Stimulated activated naive CD8-positive, alpha-beta T cell treated with anti-CD3 and anti-CD28 coated beads, Interleukin-15, Interleukin-2, amounts not matched to agents 100 U/mL and 50 U/mL, for 24 hours (primary cell): ENCODE data around the gene FAM107B.
"Not testable (repeated sequence)": the region's sequence is repeated elsewhere in the genome, so short reads cannot be mapped to it uniquely, and the experiment has no call there.

Source experiments
- ATAC-seq: fragments of 150-1000 bp; cut with Tn5 transposase; one replicate; pipeline ENCODE4 v1.10.0; 2021
- DNase-seq: peaks from one replicate; pipeline ENCODE4 v3.0.0; 2021

FAM107B gene

GRCh38 chr10:14691359-14691758 lies 83.3 kb downstream of the FAM107B start:
- DNase-seq, result no peak

GRCh38 chr10:14688606-14689005 lies 86.1 kb downstream of the FAM107B start:
- no peak for ATAC-seq
- no peak for DNase-seq

More at GRCh38 chr10:14691359-14691758, 83.3 kb downstream of the FAM107B start:
- ATAC-seq, result no peak

DNA sequence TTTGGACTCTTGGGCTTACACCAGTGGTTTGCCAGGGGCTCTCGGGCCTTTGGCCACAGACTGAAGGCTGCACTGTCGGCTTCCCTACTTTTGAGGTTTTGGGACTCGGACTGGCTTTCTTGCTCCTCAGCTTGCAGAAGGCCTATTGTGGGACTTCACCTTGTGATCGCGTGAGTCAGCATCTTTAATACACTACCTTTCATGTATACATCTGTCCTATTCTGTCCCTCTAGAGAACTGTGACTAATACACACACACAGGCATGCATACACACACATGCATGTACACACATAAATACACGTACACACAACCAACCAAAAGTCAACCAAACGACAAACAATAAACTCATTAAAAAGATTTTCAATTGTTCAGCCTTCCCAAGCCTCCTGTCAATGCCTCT lies 86.5 kb downstream of the FAM107B start:
- not testable (repeated sequence) for DNase-seq, ATAC-seq

- DNase-seq (no peak), ATAC-seq (no peak)
These were observed 87.4 kb downstream of the FAM107B start for GRCh38 chr10:14687340-14687739.

DNA sequence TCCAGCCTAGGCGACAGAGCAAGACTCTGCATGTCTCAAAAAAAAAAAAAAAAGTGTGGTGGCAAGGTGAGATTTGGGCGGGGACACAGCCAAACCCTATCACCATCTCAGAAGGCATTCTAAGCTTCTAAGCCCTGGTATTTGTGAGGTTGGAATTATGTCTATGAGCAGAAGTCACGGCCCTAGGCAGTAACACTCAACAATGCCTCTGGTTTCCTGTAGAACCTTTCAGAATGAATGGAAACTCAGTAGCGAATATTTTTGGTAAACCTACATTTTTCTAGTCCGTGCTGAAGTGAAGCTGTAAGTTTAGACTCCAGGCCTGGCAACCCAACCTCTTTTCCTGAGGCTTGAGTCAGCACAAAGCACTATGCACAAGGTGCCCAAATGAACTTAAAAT lies 88.3 kb downstream of the FAM107B start:
- no peak for ATAC-seq
- DNase-seq, result no peak

- ATAC-seq (no peak), DNase-seq (no peak)
These were observed 90.3 kb downstream of the FAM107B start for GRCh38 chr10:14684354-14684753.

GRCh38 chr10:14683256-14683655 lies 91.4 kb downstream of the FAM107B start:
- ATAC-seq, result no peak
- no peak for DNase-seq

GRCh38 chr10:14681802-14682201 lies 92.9 kb downstream of the FAM107B start:
- ATAC-seq (no peak), DNase-seq (no peak)

DNA sequence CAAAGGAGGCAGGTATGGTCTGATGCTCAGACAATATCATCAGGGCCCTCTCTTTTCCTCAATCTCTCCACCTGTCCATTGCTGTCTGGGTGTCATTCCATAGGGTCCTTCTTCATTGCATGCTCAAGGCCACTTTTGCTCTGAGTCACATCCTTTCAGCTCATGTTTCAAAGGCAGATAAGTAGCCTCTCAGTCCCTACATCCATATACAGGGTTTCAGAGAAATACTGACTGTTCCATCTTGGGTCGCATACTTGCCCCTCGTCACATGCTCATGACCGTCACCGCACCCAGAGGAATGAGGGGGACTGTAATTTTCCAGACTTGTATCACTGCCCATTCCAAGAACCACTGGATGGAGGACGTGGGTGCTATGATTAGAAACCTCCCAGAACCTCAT lies 93.4 kb downstream of the FAM107B start:
- DNase-seq (no peak), ATAC-seq (no peak)

DNA sequence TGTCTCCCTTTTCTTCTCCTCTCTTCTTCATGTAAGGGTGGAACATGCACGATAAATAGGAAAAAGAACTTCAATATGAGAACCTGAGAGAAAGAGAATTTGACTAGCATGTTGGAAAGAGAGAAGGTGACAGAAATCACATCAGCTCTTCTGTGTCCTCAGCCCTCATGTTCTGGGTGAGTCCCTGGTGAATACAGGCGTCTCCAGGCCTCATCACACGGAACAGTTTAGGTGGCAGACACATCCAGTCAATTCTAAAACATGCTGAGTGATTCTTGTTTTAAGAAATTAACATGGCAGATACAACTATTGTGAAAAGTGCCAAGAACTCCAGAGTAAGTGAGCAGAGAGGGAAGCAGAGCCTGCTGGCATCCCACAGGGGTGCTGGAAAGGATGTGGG lies 96.1 kb downstream of the FAM107B start:
- DNase-seq (no peak), ATAC-seq (no peak)

GRCh38 chr10:14676732-14677131 lies 98.0 kb downstream of the FAM107B start:
- DNase-seq (no peak), ATAC-seq (no peak)

DNA sequence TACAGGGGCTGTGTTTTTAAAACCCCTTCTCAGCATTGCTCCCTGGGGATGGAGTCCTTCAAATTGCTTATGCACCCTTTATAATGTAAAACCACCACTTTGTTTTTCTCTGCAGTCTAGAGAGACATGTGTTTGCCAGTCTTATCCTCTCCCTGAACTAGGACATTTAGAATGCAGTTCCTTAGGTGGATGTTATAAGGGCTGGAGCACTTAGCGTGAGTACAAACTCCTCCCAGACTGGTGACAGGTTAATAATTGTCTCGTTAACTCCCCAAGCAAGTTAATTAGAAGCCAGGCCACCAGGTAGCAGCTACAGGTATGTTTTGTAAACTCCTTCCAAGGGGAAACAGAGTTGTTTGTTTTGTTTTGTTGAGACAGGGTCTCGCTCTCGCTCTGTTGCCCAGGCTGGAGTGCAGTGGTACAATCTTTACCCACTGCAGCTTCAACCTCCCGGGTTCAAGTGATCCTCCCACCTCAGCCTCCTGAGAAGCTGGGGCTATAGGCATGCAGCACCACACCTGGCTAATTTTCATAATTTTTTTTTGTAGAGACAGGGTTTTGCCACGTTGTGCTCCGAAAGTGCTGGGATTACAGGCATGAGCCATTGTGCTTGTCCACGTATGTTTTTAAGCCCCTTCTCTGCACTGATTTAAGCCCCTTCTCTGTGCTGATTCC lies 100.2 kb downstream of the FAM107B start:
- DNase-seq (no peak), ATAC-seq (no peak)

DNA sequence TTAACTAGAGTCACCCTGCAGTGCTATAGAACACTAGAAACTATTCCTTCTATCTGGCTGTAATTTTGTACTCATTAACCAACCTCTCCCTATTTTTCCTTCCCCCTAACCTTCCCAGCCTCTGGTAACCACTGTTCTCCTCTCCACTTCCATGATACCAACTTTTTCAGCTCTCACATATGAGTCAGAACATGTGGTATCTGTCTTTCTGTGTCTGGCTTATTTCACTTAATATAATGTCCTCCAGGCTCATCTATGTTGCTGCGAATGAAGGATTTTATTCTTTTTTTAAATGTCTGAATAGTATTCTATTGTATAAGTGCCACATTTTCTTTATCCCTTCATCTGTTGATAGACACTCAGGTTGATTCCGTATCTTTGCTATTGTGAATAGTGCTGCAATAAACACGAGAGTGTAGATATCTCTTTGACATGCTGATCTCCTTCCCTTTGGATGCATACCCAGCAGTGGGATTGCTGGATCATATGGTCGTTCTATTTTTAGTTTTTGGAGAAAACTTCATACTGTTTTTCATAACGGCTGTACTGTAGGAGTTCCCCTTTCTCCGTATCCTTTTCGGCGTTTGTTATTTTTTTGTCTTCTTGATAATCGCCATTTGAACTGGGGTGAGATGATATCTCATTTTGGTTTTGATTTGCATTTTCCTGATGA lies 101.4 kb downstream of the FAM107B start:
- ATAC-seq, result no peak

GRCh38 chr10:14671386-14671831 lies 103.3 kb downstream of the FAM107B start:
- no peak for ATAC-seq
- DNase-seq, result no peak

More for the DNA sequence above, 101.4 kb downstream of the FAM107B start:
- DNase-seq, result no peak

DNA sequence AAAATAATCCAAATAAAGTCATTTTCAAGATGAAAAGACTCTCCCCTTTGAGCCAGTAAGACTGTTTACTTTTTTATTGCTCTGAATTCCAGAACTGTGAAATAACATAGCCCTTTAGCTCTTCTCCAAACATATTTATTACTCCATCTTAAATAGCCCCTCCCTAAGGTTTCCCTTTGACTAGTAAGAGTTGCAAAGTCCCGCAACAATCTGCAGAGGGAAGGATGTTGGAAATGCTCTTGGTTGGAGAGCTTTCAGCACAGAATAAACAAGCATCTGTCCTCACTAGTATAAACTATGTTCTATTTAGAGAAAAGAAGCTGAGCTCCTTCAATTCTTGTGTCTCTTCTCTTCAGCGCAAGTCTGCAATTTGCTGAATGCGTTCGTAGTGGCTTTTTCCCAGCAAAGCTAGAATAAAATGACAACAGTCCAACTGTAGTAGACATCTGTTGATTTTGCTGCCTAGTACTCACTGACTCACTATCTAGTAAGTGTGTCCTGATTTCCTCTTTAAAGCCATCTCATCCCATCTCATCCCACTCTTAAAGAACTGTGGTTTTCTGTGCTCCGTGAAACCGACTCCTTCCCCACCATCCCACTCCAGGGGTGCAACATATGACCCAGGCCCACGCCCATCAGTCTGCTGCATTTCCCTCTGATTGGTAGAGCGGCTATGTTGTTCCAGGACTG lies 104.0 kb downstream of the FAM107B start:
- DNase-seq (no peak), ATAC-seq (no peak)

DNA sequence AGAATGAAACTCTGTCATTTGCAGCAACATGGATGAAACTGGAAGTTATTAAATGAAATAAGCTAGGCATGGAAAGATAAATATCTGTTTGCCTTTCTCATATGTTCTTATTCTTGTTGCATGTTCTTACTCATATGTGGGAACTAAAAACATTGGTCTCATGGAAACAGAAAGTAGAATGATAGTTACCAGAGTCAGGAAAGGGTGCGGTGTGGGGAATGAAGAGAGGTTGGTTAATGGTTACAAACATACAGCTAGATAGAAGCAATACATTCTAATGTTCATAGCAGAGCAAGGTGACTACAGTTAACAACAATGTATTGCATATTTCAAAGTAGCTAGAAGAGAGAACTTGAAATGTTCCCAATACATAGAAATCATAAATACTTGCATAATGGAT lies 105.1 kb downstream of the FAM107B start:
- no peak for DNase-seq
- ATAC-seq, result no peak

- ATAC-seq (no peak), DNase-seq (no peak)
These were observed 106.9 kb downstream of the FAM107B start for GRCh38 chr10:14667781-14668180.

DNA sequence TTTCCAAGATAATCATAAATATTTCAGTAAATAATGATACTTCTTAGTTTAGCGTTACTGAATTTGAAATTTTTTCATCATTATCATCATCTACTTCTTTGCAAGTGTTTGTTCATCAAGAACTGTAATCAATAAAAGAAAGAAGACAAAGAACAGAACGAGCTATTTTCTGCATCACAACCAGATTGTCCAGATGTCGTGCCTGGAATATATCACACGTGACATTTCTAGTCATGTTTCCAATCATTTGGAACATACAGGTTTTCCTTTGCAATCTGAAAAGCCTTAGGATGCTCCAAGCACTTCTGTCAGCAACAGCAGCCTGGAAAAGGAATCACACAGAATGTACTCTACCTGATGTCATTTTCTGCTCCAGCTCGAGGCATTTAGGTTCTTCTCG lies 107.4 kb downstream of the FAM107B start:
- ATAC-seq, result no peak
- no peak for DNase-seq

GRCh38 chr10:14665865-14666857 lies 108.5 kb downstream of the FAM107B start:
- no peak for ATAC-seq
- DNase-seq, result no peak

GRCh38 chr10:14665304-14665703 lies 109.4 kb downstream of the FAM107B start:
- DNase-seq, result no peak

DNA sequence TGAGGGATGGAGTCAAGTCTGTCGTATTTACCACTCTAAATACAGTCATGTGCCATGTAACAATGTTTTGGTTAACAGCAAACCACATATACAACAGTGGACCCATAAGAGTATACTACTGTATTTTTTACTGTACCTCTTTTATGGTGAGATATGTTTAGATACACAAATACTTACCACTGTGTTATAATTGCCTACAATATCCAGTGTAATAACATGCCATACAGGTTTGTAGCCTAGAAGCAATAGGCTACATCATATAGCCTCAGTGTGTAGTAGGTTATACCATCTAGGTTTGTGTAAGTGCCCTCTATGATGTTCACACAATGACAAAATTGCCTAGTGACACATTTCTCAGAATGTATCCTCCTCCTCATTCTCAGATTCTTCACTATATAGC lies 110.4 kb downstream of the FAM107B start:
- DNase-seq, result no peak
- ATAC-seq, result no peak

More at GRCh38 chr10:14665304-14665703, 109.4 kb downstream of the FAM107B start:
- ATAC-seq, result peak; percentile 68

DNA sequence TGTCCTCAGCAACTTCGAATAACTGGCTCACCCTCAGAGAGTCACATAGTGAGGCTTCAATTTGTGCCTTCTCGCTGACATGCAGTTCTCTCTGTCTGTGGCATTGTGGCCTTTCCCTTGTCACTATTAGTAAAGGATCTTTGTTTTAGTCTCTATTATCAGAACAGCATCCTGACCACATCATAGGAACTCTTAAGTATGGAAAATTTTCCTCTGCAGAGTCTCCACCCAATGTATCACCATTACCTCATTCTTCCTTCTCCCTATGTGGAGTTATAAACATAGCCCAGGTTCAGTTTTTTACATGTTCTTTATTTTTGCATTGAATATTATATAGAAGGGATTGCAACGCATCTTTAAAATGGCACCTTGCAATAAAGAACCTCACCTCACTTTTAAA lies 112.9 kb downstream of the FAM107B start:
- ATAC-seq (no peak), DNase-seq (no peak)
